Uterus (tissue), 4 donors: Measurements from ENCODE around the gene GPR162. TPM values are rescaled to one million over a fixed set of nuclear protein-coding genes. Genes with fewer than 3 reads are reported as not detected.

Experiments
- DNase-seq, 2 donors: peaks; one replicate each; pipeline ENCODE4 v3.0.0-alpha.2; 2019 to 2020
- H3K27ac ChIP-seq, 2 donors: fragments of 200-600 bp; sonication (generic); 1 replicate in 1 of 2; 2 replicates in 1 of 2; pipeline ENCODE4 v1.5.1; 2016 to 2018
- H3K27me3 ChIP-seq, 2 donors: fragments of 200-600 bp; sonication (generic); one replicate each; pipeline ENCODE4 v1.5.1; 2018 to 2019; ENCODE audit warnings: control low read depth in 1 of 2
- H3K36me3 ChIP-seq, 2 donors: fragments of 200-600 bp; sonication (generic); one replicate each; pipeline ENCODE4 v1.5.1; 2019; ENCODE audit warnings: control low read depth in 1 of 2
- H3K4me1 ChIP-seq, 2 donors: fragments of 200-600 bp; sonication (generic); one replicate each; pipeline ENCODE4 v1.5.1; 2018 to 2019; ENCODE audit warnings: control low read depth in 1 of 2
- H3K4me3 ChIP-seq, 2 donors: fragments of 200-600 bp; sonication (generic); 1 replicate in 1 of 2; 2 replicates in 1 of 2; pipeline ENCODE4 v1.5.1; 2018 to 2019; ENCODE audit warnings: mild to moderate bottlenecking in 1 of 2
- H3K9me3 ChIP-seq, 2 donors: fragments of 200-600 bp; sonication (generic); one replicate each; pipeline ENCODE4 v1.5.1; 2019; ENCODE audit warnings: control low read depth in 1 of 2
- POLR2A ChIP-seq, 2 donors: fragments of 450-650 bp; IDR thresholded peaks; one replicate each; pipeline ENCODE4 v1.6.1; 2016; ENCODE audit warnings: antibody characterized with exemption in 2 of 2, mild to moderate bottlenecking in 1 of 2, moderate library complexity in 1 of 2
- intact Hi-C: fragments of 100-400 bp; cut with DNase I; formaldehyde crosslinking; loops from one replicate; pipeline ENCODE4 v1.15.1; 2023; ENCODE audit warnings: low total_unique reads
- total RNA-seq, 4 donors: library from RNA; depleted of rRNA in 3 of 4; stranded (reverse); fragments of >200 nt in 3 of 4; gene quantifications; one replicate each; pipeline versions ENCODE4 v1.1.0 to v1.2.4, GENCODE V29; 2014 to 2023
- TF ChIP-seq, protein P1 (sequence below), 4 experiments: fragments of 200-600 bp in 2 of 4; fragments of 450-650 bp in 2 of 4; sonication (generic) in 2 of 4; IDR thresholded peaks; one replicate each; pipeline ENCODE4 v1.5.1; 2016 to 2019; ENCODE audit warnings: antibody characterized with exemption in 4 of 4, mild to moderate bottlenecking in 2 of 4, moderate library complexity in 1 of 4
- donor health status: DM: yes; HTN: yes; CAD: no.

Gene GPR162
- total RNA-seq, 4 donors from 2014 or later: 0.29 to 23.1 (median 3.4) TPM

DNA sequence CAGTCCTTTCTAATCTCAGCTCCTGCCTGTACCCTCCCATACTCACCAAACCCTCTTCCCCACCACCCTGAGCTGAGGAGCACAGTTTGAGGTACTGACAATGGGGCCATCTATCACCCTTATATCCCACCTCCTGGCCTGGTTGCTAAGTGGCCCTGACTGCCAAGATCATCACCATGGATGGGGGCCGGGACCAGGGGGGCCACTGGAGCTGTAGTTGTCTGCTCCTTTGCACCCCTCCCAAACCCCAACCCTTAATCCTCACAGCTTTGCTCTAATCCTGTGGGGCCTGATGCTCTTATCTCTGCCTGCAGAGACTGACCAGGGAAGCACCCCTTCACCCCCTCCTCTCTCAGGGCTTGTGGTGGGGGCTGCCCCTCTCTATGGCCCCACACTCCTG lies 18.7 kb downstream of the GPR162 start:
- no peaks in the 10 kb centered on the region for H3K4me1 ChIP-seq
- no peak overlapping the region for H3K27ac ChIP-seq
- H3K9me3 ChIP-seq: no peaks in the 10 kb centered on the region
- no peak overlapping the region for H3K4me3 ChIP-seq
- no peaks in the 10 kb centered on the region for H3K27me3 ChIP-seq
- no peak for TF ChIP-seq POLR2A (IDR thresholded peaks at IDR 0.05)
- TF ChIP-seq, protein P1, sequence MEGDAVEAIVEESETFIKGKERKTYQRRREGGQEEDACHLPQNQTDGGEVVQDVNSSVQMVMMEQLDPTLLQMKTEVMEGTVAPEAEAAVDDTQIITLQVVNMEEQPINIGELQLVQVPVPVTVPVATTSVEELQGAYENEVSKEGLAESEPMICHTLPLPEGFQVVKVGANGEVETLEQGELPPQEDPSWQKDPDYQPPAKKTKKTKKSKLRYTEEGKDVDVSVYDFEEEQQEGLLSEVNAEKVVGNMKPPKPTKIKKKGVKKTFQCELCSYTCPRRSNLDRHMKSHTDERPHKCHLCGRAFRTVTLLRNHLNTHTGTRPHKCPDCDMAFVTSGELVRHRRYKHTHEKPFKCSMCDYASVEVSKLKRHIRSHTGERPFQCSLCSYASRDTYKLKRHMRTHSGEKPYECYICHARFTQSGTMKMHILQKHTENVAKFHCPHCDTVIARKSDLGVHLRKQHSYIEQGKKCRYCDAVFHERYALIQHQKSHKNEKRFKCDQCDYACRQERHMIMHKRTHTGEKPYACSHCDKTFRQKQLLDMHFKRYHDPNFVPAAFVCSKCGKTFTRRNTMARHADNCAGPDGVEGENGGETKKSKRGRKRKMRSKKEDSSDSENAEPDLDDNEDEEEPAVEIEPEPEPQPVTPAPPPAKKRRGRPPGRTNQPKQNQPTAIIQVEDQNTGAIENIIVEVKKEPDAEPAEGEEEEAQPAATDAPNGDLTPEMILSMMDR (IDR thresholded peaks at IDR 0.05): no peak
- intact Hi-C loops: no loop called here
- no peak for DNase-seq
- no peaks in the 10 kb centered on the region for H3K36me3 ChIP-seq

DNA sequence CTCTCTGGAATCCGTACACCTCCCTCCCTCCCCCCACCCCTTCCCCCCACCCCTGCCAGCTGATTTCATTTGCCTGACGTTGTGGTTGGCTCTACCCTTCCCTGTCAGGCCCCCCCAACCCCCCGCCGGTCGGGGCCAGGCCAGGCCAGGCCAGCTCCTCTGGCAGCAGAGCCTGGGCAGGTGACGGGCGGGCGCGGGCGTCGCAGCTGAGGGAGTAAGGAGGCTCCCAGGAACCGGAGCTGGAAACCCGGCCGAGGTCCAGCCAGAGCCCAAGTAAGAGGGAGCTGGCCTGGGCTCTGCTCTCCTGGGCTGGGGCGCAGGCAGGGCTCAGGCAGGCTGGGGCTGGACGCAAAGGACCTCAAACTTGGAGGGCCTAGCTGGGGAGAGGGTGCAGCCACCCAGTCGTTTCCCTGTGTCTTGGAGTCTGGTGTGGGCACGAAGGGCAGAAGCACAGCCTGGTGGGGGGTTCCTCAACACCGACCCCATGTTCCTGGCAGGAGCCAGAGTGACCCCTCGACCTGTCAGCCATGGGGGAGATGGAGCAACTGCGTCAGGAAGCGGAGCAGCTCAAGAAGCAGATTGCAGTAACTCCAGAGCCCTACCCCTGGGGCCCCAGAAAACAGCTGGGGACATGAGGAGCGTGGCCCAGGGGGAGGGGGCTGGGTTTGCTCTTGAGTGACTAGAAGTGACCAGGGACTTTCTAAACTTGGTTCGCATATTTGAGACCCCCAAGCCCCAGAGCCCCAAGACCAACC lies 19.3 kb downstream of the GPR162 start, which contains the start of gene GNB3:
GNB3 (plus strand) TSS at position 165 of the 755 bp plus-strand sequence; CDS start at position 528, 363 bp downstream.
- Histone ChIP-seq H3K36me3 (no peaks in the 10 kb centered on the region), H3K27ac (no peak within 1 kb of the TSS), H3K27me3 (no peaks in the 10 kb centered on the region), H3K4me1 (no peaks in the 10 kb centered on the region), H3K4me3 (no peak within 1 kb of the TSS), H3K9me3 (no peaks in the 10 kb centered on the region)
- DNase-seq: no peak
- TF ChIP-seq POLR2A (IDR thresholded peaks at IDR 0.05): no peak
- TF ChIP-seq, protein P1 (IDR thresholded peaks at IDR 0.05): no peak
- intact Hi-C loops: no loop called here

DNA sequence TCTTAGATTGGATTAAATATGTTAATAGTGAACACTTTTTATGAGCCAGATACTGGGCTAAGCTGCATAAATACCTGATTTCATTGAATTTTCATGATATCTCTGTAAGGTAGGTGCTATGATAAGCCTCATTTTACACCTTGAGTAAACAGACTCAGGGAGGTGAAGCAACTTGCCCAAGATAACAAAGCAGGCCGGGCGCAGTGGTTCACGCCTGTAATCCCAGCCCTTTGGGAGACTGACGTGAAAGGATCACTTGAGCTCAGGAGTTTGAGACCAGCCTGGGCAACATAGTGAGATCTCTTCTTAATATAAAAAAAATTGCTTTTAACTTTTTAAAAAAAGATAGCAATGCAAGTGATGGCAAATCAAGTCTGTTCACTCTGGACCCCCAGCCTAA lies 20.5 kb downstream of the GPR162 start:
- intact Hi-C loops: no loop called here
- H3K4me1 ChIP-seq: no peaks in the 10 kb centered on the region
- H3K36me3 ChIP-seq: no peaks in the 10 kb centered on the region

DNA sequence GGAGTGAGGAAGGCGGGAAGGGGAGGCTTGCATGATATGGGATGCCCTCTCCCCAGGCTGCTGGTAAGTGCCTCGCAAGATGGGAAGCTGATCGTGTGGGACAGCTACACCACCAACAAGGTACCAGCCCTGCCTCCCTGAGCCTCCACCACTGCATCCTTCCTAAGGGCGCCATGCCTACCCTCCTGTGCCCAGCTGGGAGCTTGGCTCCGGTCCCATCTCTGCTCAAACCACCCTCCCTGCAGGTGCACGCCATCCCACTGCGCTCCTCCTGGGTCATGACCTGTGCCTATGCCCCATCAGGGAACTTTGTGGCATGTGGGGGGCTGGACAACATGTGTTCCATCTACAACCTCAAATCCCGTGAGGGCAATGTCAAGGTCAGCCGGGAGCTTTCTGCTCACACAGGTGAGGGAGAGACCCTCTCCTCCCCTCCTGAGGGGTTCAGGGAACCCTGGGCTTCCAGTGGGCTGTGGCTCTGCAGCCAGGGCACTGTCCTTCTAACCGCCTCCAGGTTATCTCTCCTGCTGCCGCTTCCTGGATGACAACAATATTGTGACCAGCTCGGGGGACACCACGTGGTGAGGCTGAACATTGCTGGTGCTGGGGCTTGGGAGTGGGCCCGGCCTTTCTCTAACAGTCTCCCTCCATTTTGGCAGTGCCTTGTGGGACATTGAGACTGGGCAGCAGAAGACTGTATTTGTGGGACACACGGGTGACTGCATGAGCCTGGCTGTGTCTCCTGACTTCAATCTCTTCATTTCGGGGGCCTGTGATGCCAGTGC lies 21.7 kb downstream of the GPR162 start:
- Histone ChIP-seq H3K27me3 (no peaks in the 10 kb centered on the region), H3K4me3 (no peak overlapping the region), H3K27ac (no peak overlapping the region), H3K4me1 (no peaks in the 10 kb centered on the region), H3K36me3 (no peaks in the 10 kb centered on the region), H3K9me3 (no peaks in the 10 kb centered on the region)
- no peak for DNase-seq
- TF ChIP-seq, protein P1 (IDR thresholded peaks at IDR 0.05): no peak
- no peak for TF ChIP-seq POLR2A (IDR thresholded peaks at IDR 0.05)
- intact Hi-C loops: no loop called here

More for the DNA sequence above, 20.5 kb downstream of the GPR162 start:
- H3K4me3 ChIP-seq: no peak overlapping the region
- TF ChIP-seq POLR2A (IDR thresholded peaks at IDR 0.05): no peak
- TF ChIP-seq, protein P1 (IDR thresholded peaks at IDR 0.05): no peak
- no peak overlapping the region for H3K27ac ChIP-seq
- H3K9me3 ChIP-seq: no peaks in the 10 kb centered on the region
- H3K27me3 ChIP-seq: no peaks in the 10 kb centered on the region
- no peak for DNase-seq

DNA sequence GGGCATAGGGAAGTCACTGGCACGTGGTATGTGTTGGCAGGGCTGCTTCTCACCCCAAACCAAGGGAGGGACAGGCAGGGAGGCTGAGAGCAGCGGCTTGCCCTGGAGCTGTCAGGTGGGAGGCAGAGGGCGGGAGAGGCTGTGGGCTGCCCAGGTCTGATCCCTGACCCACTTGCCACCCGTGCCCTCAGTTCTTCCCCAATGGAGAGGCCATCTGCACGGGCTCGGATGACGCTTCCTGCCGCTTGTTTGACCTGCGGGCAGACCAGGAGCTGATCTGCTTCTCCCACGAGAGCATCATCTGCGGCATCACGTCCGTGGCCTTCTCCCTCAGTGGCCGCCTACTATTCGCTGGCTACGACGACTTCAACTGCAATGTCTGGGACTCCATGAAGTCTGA lies 23.8 kb downstream of the GPR162 start:
- no peaks in the 10 kb centered on the region for H3K4me1 ChIP-seq
- no peak for DNase-seq
- no peaks in the 10 kb centered on the region for H3K27me3 ChIP-seq
- intact Hi-C loops: no loop called here
- no peak overlapping the region for H3K4me3 ChIP-seq
- no peak for TF ChIP-seq POLR2A (IDR thresholded peaks at IDR 0.05)
- TF ChIP-seq, protein P1 (IDR thresholded peaks at IDR 0.05): no peak
- H3K9me3 ChIP-seq: no peaks in the 10 kb centered on the region
- H3K36me3 ChIP-seq: no peaks in the 10 kb centered on the region
- no peak overlapping the region for H3K27ac ChIP-seq
